Parathyroid adenoma (tissue), 2 donors: ENCODE data around the gene BTC.
"Not testable (repeated sequence)": the region's sequence is repeated elsewhere in the genome, so short reads cannot be mapped to it uniquely, and the experiment has no call there.

Source experiments
- H2AFZ ChIP-seq: fragments of 300-600 bp; sonication (generic); one replicate; pipeline ENCODE4 v1.7.0; 2017; ENCODE audit warnings: antibody characterized with exemption, mild to moderate bottlenecking
- H3K27ac ChIP-seq: fragments of 300-600 bp; sonication (generic); one replicate; pipeline ENCODE4 v1.7.0; 2017
- H3K27me3 ChIP-seq: fragments of 300-600 bp; sonication (generic); one replicate; pipeline ENCODE4 v1.7.0; 2017; ENCODE audit warnings: low read length; ENCODE audit not compliant: control insufficient read depth, insufficient read depth
- H3K36me3 ChIP-seq: fragments of 300-600 bp; sonication (generic); one replicate; pipeline ENCODE4 v1.7.0; 2017; ENCODE audit warnings: low read length; ENCODE audit not compliant: control insufficient read depth, insufficient read depth
- H3K4me1 ChIP-seq: fragments of 300-600 bp; sonication (generic); one replicate; pipeline ENCODE4 v1.7.0; 2017; ENCODE audit warnings: control low read depth
- H3K4me2 ChIP-seq: fragments of 300-600 bp; sonication (generic); one replicate; pipeline ENCODE4 v1.7.0; 2017; ENCODE audit warnings: low read length
- H3K4me3 ChIP-seq: fragments of 300-600 bp; sonication (generic); one replicate; pipeline ENCODE4 v1.7.0; 2017; ENCODE audit warnings: low read depth, low read length
- H3K79me2 ChIP-seq: fragments of 300-600 bp; sonication (generic); one replicate; pipeline ENCODE4 v1.7.0; 2017; ENCODE audit warnings: control low read depth
- H3K9ac ChIP-seq: fragments of 300-600 bp; sonication (generic); one replicate; pipeline ENCODE4 v1.7.0; 2017; ENCODE audit warnings: mild to moderate bottlenecking
- H3K9me3 ChIP-seq: fragments of 300-600 bp; sonication (generic); one replicate; pipeline ENCODE4 v1.7.0; 2017; ENCODE audit warnings: low read length; ENCODE audit not compliant: control insufficient read depth
- CTCF ChIP-seq: fragments of 300-600 bp; sonication (generic); IDR thresholded peaks from one replicate; pipeline ENCODE4 v1.7.0; 2017; ENCODE audit warnings: antibody characterized with exemption, mild to moderate bottlenecking
- donor health status: primary hyperparathyroidism.

BTC gene

GRCh38 chr4:74715706-74716435 lies 78.5 kb downstream of the BTC start:
- H3K27ac ChIP-seq: peak overlapping the region; percentile 33

GRCh38 chr4:74714611-74715130 lies 79.7 kb downstream of the BTC start:
- H3K27me3 ChIP-seq: no peaks in the 10 kb centered on the region
- TF ChIP-seq CTCF: no peak
- no peak overlapping the region for H3K27ac ChIP-seq
- H2AFZ ChIP-seq: no peak overlapping the region
- no peak overlapping the region for H3K4me2 ChIP-seq
- H3K4me3 ChIP-seq: no peak overlapping the region
- no peak overlapping the region for H3K9ac ChIP-seq
- no peaks in the 10 kb centered on the region for H3K4me1 ChIP-seq
- no peaks in the 10 kb centered on the region for H3K79me2 ChIP-seq
- no peaks in the 10 kb centered on the region for H3K36me3 ChIP-seq
- no peaks in the 10 kb centered on the region for H3K9me3 ChIP-seq

More at GRCh38 chr4:74715706-74716435, 78.5 kb downstream of the BTC start:
- Histone ChIP-seq H3K9ac (no peak overlapping the region), H3K36me3 (no peaks in the 10 kb centered on the region), H3K27me3 (no peaks in the 10 kb centered on the region), H3K79me2 (no peaks in the 10 kb centered on the region), H3K4me2 (peak overlapping the region; percentile 42), H3K4me3 (no peak overlapping the region), H3K4me1 (no peaks in the 10 kb centered on the region), H3K9me3 (no peaks in the 10 kb centered on the region), H2AFZ (peak overlapping the region; percentile 6)
- no peak for TF ChIP-seq CTCF

- H3K27me3 ChIP-seq, H3K4me1 ChIP-seq, H3K36me3 ChIP-seq, H3K79me2 ChIP-seq, H3K9ac ChIP-seq, H3K9me3 ChIP-seq, H2AFZ ChIP-seq, H3K4me3 ChIP-seq, H3K4me2 ChIP-seq, H3K27ac ChIP-seq: not testable (repeated sequence)
Observed at GRCh38 chr4:74708135-74708534, 86.2 kb downstream of the BTC start.
